ENCODE data around the gene MIEF1.

DNA sequence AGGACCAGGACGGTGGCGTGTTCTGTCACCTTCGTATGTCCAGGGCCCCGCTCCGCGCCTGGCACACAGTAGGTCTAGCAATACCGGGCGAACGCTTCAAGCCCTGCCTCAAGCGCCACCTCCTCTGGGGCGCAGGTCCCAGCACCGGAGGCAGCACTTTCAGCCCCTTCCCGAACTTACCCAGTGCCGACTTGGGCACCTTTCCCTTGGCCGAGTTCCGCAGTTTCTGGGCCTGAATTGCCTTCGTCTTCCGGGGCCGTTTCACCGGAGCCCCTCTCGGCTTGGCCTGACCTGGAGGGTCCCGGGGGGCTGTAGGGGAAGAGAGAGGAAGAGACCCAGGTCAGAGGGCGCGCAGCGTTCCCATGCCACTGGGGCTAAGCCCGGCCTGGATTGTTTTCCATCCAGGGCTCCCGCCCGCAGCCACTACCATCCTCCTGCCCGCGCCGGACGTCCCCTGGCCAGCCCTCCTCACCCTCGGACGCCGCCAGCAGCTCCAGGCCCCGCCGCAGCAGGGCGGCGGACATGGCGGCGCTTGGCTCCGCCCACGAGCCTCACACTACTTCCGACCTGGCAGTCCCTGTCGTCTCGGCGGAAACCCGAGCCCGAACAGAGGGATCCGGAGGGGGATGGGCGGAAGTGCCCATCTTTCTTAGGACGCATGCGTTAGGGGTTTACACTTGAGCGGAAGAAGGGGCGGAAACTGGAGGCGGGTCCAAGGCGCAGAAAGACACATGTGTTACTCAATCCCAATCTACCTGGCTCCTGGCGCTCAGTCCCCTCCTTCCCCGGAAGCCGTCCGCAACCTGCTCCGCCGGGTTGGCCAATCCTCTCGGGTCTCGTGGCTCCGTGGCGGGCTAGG lies 30.4 kb downstream of the MIEF1 start, which contains the start of gene RPS19BP1:
- TF ChIP-seq EZH2 (IDR thresholded peaks at IDR 0.05; ENCODE audit: insufficient read depth, poor library complexity, severe bottlenecking) = no peak
- no peak for TF ChIP-seq EZH2phosphoT487 (IDR thresholded peaks at IDR 0.05; ENCODE audit: insufficient read depth, low read depth)

Measured in GM23248 (cell line).